Measurements from ENCODE around the gene GP2.

GP2 gene

GRCh38 chr16:20302389-20302788 is 24.9 kb downstream of the GP2 start:
- DNase-seq: no peak

- DNase-seq: no peak
These were observed 25.5 kb downstream of the GP2 start for GRCh38 chr16:20301840-20302239.

GRCh38 chr16:20300312-20301097 is 26.8 kb downstream of the GP2 start:
- peak; percentile 36 to 59 for DNase-seq

GRCh38 chr16:20298452-20298851 is 28.9 kb downstream of the GP2 start:
- no peak for DNase-seq

GRCh38 chr16:20291208-20292206 is 35.8 kb downstream of the GP2 start:
- DNase-seq: no peak

GRCh38 chr16:20289571-20289970 is 37.7 kb downstream of the GP2 start:
- DNase-seq: no peak

GRCh38 chr16:20285993-20286499 is 41.3 kb downstream of the GP2 start:
- no peak for DNase-seq

GRCh38 chr16:20280259-20280658 is 47.1 kb downstream of the GP2 start:
- DNase-seq: no peak

- DNase-seq: no peak
These were observed 55.4 kb downstream of the GP2 start for GRCh38 chr16:20271893-20272292.

- DNase-seq: no peak
These were observed 58.9 kb downstream of the GP2 start for GRCh38 chr16:20268409-20268808.

GRCh38 chr16:20265019-20265418 is 62.3 kb downstream of the GP2 start:
- no peak for DNase-seq

- DNase-seq: no peak
These were observed 64.0 kb downstream of the GP2 start for GRCh38 chr16:20263138-20263855.

- no peak for DNase-seq
These were observed 65.1 kb downstream of the GP2 start for GRCh38 chr16:20262248-20262647.

GRCh38 chr16:20260215-20261009 is 66.9 kb downstream of the GP2 start:
- DNase-seq: no peak

Measured in AML-193 (cell line).